ENCODE results near the gene SSR1. TPM values are rescaled to one million over a fixed set of nuclear protein-coding genes. Genes with fewer than 3 reads are reported as not detected.

SSR1 gene
- total and polyA plus RNA-seq, 9 of the 15 experiments (the other 6 are each of a cell fraction or from before 2014, with no cell fraction given), result 87.7 to 220 (median 144) TPM

DNA sequence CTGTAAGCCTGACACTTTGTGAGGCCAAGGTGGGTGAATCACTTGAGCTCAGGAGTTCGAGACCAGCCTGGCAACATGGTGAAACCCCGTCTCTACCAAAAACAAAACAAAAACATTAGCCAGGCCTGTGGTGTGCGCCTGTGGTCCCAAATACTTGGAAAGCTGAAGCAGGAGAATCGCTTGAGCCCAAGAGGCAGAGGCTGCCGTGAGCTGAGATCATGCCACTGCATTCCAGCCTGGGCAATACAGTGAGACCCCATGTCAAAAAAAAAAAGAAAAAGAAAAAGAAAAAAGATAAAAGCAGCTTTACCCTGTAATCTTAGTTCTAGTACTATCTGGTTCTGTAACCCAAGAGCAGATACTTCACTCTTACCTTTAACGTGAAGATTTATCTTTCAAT, 27.6 kb downstream of the SSR1 start:
- no peaks in the 10 kb centered on the region for H3K9me1 ChIP-seq (ENCODE audit: control insufficient read depth, insufficient read depth, low read length)
- peaks cover 62% of the 10 kb centered on the region for H3K36me3 ChIP-seq (ENCODE audit: control insufficient read depth, insufficient read depth, low read length)
- H3K4me3 ChIP-seq, result no peak overlapping the region
- BruUV-seq (replicated peaks), result no TSS peak
- no peak overlapping the region for H2AFZ ChIP-seq (ENCODE audit: low read depth, low read length)
- DNase-seq (ENCODE audit: extremely low read depth in 1 of 4, low spot score in 3 of 4) (no peak), ATAC-seq (no peak), FAIRE-seq (no peak)
- H3K9me3 ChIP-seq (replicated peaks; ENCODE audit: control insufficient read depth, insufficient read depth, low read depth, low read length), result no peaks in the 10 kb centered on the region
- ChIA-PET POLR2A (interaction anchor here (0.7 to 3.7 kb wide), 2 partner anchors 15 to 604 kb away, joined by 3 to 16 read pairs; no protein-coding TSS in a partner anchor), CTCF (ENCODE audit: low intra/inter-chr PET ratio) (no interaction called here)
- no peaks in the 10 kb centered on the region for H3K27me3 ChIP-seq (ENCODE audit: control insufficient read depth in 2 of 2, insufficient read depth in 2 of 2, low read length in 2 of 2)
- intact Hi-C loops (cut with micrococcal nuclease) (no loop called here), in situ Hi-C loops (cut with MboI) (no loop called here)
- no peaks in the 10 kb centered on the region for H3K4me1 ChIP-seq (replicated peaks in 1 of 2; ENCODE audit: control insufficient read depth in 2 of 2, insufficient read depth in 2 of 2, low read length in 2 of 2)
- no peaks in the 10 kb centered on the region for H3K79me2 ChIP-seq (ENCODE audit: control insufficient read depth, insufficient read depth, low read length)
- H3K4me2 ChIP-seq (ENCODE audit: insufficient read depth, low read length), result no peak overlapping the region
- 88% methylated on average over 6 of the region's 6 CpGs for WGBS (ENCODE audit: insufficient coverage, low coverage, missing lambda C conversion rate)
- TF ChIP-seq RBM25 (IDR thresholded peaks at IDR 0.05; ENCODE audit: low read depth, low read length, severe bottlenecking) (peak; percentile 14), POLR2G (IDR thresholded peaks at IDR 0.05; ENCODE audit: low read depth, low read length) (0 out of 2 replicates have a peak, but pooled peaks have one; percentile 23), HDAC2 (IDR thresholded peaks at IDR 0.05) (no peak), ZNF23 (CRISPR knock-in tag; IDR thresholded peaks at IDR 0.05) (no peak), ARID1B (IDR thresholded peaks at IDR 0.05) (no peak), ZNF644 (tag; IDR thresholded peaks at IDR 0.05; ENCODE audit: low read depth) (no peak), TEAD1 (CRISPR knock-in tag; IDR thresholded peaks at IDR 0.05) (no peak), ZNF121 (CRISPR knock-in tag; conservative IDR thresholded peaks at IDR 0.05) (peak; percentile 53; the same call in 1 of the 2 replicates), CEBPB (tag; IDR thresholded peaks at IDR 0.05) (no peak), NUFIP1 (IDR thresholded peaks at IDR 0.05; ENCODE audit: partially characterized antibody) (no peak), HCFC1 (IDR thresholded peaks at IDR 0.05; ENCODE audit: low read depth, low read length) (no peak), PCBP2 (IDR thresholded peaks at IDR 0.05; ENCODE audit: low read depth, low read length, poor library complexity, severe bottlenecking) (no peak), ETV6 (IDR thresholded peaks at IDR 0.05; ENCODE audit: borderline replicate concordance in 1 of 2, low read depth in 2 of 2, low read length in 1 of 2) (no peak), ETV6 (CRISPR knock-in tag; IDR thresholded peaks at IDR 0.05; ENCODE audit: borderline replicate concordance) (no peak), PHTF2 (CRISPR knock-in tag; IDR thresholded peaks at IDR 0.05) (no peak)
- no peak overlapping the region for H3K9ac ChIP-seq (ENCODE audit: insufficient read depth in 1 of 2, low read depth in 2 of 2, low read length in 2 of 2)
- no peak overlapping the region for H3K27ac ChIP-seq (ENCODE audit: extremely low read depth, low read depth, low read length)
- no peaks in the 10 kb centered on the region for H4K20me1 ChIP-seq (replicated peaks; ENCODE audit: control insufficient read depth, insufficient read depth, low read length)
